HL-60 (cell line): Measurements from ENCODE around the gene ADAM22.

Experiments
- GABPA ChIP-seq: IDR thresholded peaks from 2 replicates; pipeline ENCODE4 v1.6.1; 2012; ENCODE audit warnings: low read depth
- POLR2AphosphoS5 ChIP-seq: IDR thresholded peaks from 2 replicates; pipeline ENCODE4 v1.6.1; 2012; ENCODE audit warnings: low read depth
- REST ChIP-seq: IDR thresholded peaks from 2 replicates; pipeline ENCODE4 v1.6.1; 2012; ENCODE audit warnings: low read depth; ENCODE audit not compliant: insufficient replicate concordance
- SPI1 ChIP-seq: IDR thresholded peaks from 2 replicates; pipeline ENCODE4 v1.6.1; 2012; ENCODE audit warnings: low read depth, mild to moderate bottlenecking, borderline replicate concordance
- TF ChIP-seq, protein P1 (sequence below): IDR thresholded peaks from one replicate; pipeline ENCODE4 v1.5.1; 2011; ENCODE audit warnings: low read length, control low read depth, inconsistent platforms; ENCODE audit not compliant: insufficient read depth

DNA sequence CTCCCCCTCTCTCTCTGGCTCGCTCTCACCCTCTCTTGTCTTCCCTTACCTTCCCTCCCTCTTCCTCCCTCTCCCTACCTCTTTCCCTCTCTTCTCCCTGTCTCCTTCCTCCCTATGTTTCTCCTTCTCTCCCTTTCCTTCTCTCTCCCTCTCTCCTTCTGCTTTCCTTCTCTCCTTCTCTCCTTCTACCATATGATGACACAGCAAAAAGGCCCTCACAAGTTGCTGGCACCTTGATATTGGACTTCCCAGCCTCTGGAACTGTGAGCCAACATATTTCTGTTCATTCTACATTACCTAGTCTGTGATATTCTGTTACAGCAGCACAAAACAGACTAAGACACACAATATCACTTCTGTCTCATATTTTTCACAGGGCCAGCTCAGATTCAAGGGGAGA, 135.0 kb downstream of the ADAM22 start:
- TF ChIP-seq POLR2AphosphoS5 (no peak), REST (no peak), GABPA (no peak), SPI1 (no peak)
- TF ChIP-seq, protein P1, sequence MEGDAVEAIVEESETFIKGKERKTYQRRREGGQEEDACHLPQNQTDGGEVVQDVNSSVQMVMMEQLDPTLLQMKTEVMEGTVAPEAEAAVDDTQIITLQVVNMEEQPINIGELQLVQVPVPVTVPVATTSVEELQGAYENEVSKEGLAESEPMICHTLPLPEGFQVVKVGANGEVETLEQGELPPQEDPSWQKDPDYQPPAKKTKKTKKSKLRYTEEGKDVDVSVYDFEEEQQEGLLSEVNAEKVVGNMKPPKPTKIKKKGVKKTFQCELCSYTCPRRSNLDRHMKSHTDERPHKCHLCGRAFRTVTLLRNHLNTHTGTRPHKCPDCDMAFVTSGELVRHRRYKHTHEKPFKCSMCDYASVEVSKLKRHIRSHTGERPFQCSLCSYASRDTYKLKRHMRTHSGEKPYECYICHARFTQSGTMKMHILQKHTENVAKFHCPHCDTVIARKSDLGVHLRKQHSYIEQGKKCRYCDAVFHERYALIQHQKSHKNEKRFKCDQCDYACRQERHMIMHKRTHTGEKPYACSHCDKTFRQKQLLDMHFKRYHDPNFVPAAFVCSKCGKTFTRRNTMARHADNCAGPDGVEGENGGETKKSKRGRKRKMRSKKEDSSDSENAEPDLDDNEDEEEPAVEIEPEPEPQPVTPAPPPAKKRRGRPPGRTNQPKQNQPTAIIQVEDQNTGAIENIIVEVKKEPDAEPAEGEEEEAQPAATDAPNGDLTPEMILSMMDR: no peak
